Skeletal muscle satellite cell (primary cell): ENCODE measurements around the gene PTPRD.

Experiments
- H3K27me3 ChIP-seq: 2 replicates; pipeline ENCODE4 v1.7.0; 2013; ENCODE audit warnings: low read length; ENCODE audit not compliant: control insufficient read depth, insufficient read depth
- H3K36me3 ChIP-seq: 2 replicates; pipeline ENCODE4 v1.7.0; 2013; ENCODE audit warnings: mild to moderate bottlenecking, control low read depth, low read length; ENCODE audit not compliant: insufficient read depth
- H3K4me1 ChIP-seq: 2 replicates; pipeline ENCODE4 v1.7.0; 2013; ENCODE audit warnings: low read length; ENCODE audit not compliant: control insufficient read depth, insufficient read depth
- H3K4me2 ChIP-seq: 2 replicates; pipeline ENCODE4 v1.7.0; 2013; ENCODE audit warnings: mild to moderate bottlenecking, low read length
- H3K4me3 ChIP-seq: 2 replicates; pipeline ENCODE4 v1.7.0; 2013; ENCODE audit warnings: low read length
- H3K9ac ChIP-seq: 2 replicates; pipeline ENCODE4 v1.7.0; 2013; ENCODE audit warnings: mild to moderate bottlenecking, low read depth, low read length, moderate library complexity
- H3K9me3 ChIP-seq: replicated peaks from 2 replicates; pipeline ENCODE4 v1.7.0; 2013; ENCODE audit warnings: mild to moderate bottlenecking, control low read depth, low read length

Gene PTPRD

DNA sequence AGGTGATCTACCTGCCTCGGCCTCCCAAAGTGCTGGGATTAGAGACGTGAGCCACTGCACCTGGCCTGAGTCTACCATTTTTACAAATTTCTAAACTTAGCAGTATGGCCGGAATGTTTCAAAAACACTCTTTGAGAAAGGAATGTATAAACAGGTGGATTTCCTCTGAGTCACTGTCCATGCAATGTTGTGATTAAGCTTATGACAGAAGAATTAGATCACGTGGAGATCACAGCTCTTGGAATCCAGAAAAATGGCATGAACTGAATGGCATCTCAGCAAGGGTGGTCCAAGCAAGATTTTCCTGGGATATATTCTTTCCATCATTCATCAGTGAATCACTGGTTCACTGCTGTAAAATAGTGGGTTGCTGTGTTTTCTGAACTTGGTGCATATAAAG, 865.0 kb downstream of the PTPRD start:
- no peaks in the 10 kb centered on the region for H3K27me3 ChIP-seq
- H3K36me3 ChIP-seq, result no peaks in the 10 kb centered on the region
- H3K9me3 ChIP-seq, result no peaks in the 10 kb centered on the region
- no peak overlapping the region for H3K4me2 ChIP-seq
- no peak overlapping the region for H3K4me3 ChIP-seq
- peaks cover 12% of the 10 kb centered on the region for H3K4me1 ChIP-seq
- no peak overlapping the region for H3K9ac ChIP-seq

DNA sequence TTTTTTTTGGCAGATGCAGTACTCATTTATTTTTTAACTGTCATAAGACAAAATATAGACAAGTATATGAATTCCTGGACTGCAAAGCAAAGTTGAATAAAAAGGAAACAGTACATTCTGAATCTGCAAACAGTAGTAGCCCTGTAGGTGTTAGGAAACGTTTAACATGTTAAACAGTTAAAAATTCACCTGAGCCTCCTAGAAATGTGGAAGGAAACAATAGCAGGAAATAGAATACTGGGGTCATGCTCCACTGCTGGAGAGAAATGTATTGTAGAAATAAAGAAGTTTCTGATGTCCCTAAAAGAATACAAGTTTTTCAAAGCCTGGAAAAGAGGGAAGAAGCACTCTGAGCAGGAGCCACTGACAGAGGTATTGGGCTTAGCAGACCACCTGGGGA, 866.0 kb downstream of the PTPRD start:
- Histone ChIP-seq H3K9ac (no peak overlapping the region), H3K4me3 (no peak overlapping the region), H3K4me1 (peaks cover 7% of the 10 kb centered on the region), H3K36me3 (no peaks in the 10 kb centered on the region), H3K4me2 (no peak overlapping the region), H3K27me3 (no peaks in the 10 kb centered on the region), H3K9me3 (no peaks in the 10 kb centered on the region)

DNA sequence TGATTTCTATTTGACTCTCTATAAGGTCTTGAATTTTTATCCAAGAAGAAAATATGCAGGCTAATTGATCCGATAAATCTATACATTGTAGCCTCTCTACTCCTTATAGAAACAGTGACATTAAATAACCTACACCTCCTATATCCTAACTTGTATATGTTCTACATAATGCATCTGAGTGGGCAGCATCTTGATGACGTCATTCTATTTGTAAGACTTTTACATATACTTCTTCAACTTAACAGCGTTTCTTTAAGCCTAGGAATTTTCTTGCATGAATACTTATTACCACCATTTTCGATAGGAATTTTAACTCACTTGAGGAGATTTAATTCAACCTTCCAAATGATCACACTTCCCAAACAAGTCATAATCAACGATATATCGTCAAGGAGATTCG, 869.0 kb downstream of the PTPRD start:
- Histone ChIP-seq H3K9me3 (no peaks in the 10 kb centered on the region), H3K27me3 (no peaks in the 10 kb centered on the region), H3K4me3 (no peak overlapping the region), H3K36me3 (no peaks in the 10 kb centered on the region), H3K4me1 (peaks cover 7% of the 10 kb centered on the region), H3K4me2 (no peak overlapping the region), H3K9ac (no peak overlapping the region)

DNA sequence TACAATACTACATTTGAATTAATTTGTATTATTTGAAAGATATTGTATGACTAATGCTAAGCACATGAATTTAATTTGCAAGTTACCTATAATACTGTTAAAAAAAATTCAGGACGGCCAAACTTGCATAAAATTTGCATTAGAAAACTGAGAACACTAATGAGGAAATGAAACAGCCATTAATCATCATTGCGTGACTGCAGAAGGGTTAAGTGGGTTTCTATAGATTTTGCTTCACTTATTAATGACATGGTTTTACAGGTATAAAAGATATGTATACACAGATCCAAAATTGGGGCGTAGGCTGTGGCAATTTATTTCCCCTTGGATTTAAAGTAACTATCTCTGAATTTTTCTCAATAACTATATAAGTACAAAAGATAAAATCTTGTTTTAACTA, 882.6 kb downstream of the PTPRD start:
- Histone ChIP-seq H3K9ac (no peak overlapping the region), H3K4me2 (no peak overlapping the region), H3K36me3 (no peaks in the 10 kb centered on the region), H3K27me3 (no peaks in the 10 kb centered on the region), H3K9me3 (no peaks in the 10 kb centered on the region), H3K4me1 (no peaks in the 10 kb centered on the region), H3K4me3 (no peak overlapping the region)

DNA sequence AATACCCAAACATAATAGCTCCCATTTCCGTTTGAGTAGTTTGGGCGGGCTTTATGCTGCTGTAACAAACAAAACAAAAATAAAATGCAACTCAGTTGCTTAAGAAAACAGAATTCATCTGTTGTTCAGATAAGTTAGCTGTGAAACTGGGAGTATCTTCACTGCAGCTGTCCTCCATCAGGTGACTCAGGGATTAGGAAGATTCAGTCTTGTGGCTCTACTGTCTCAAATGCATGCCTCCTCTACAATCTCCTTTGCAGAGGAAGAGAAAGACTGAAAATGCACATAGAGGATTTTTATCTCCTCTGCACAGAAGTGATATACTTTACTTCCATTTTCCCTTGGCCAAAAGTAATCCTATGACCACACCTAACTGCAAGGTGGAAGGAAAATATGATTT, 883.7 kb downstream of the PTPRD start:
- Histone ChIP-seq H3K9me3 (no peaks in the 10 kb centered on the region), H3K9ac (no peak overlapping the region), H3K4me1 (no peaks in the 10 kb centered on the region), H3K36me3 (no peaks in the 10 kb centered on the region), H3K4me3 (no peak overlapping the region), H3K4me2 (no peak overlapping the region), H3K27me3 (no peaks in the 10 kb centered on the region)

DNA sequence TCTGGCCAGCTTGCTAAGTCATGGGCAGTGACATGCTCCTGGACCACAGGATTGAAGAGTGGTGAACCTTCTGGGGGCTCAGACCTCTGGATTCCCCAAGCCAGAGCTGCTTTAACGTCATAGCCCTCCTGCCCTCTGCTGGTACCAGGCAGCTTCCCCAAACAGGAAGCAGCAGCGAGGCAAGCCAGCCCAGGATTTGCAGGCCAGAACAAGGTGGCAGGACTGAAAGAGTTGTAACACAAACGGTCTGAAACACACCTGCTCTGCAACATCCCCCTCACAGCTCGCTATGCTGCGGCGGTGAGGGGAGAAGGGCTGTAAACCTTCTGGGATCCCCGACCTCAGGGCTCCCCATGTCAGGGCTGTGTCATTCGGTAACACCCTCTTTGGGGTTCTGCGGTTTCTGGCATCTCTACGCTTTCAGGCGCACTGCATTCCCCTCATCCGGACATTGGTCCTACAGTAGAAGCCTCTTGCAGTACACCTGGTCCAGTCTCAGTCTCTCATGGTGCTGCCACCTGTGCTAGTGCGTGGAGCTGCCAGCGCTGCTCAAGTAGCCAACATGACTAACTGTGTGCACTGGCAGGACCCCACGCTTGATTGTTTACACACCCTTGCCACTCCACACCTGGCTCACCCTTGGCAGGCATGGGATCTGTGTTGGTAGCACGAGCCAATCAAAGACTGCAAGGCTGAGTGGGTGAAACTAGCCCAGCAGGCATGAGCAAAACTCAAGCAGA, 893.3 kb downstream of the PTPRD start:
- H3K36me3 ChIP-seq, result no peaks in the 10 kb centered on the region
- no peaks in the 10 kb centered on the region for H3K4me1 ChIP-seq
- H3K9ac ChIP-seq, result no peak overlapping the region
- H3K9me3 ChIP-seq, result peaks cover 5% of the 10 kb centered on the region
- no peaks in the 10 kb centered on the region for H3K27me3 ChIP-seq
- no peak overlapping the region for H3K4me3 ChIP-seq
- H3K4me2 ChIP-seq, result no peak overlapping the region

DNA sequence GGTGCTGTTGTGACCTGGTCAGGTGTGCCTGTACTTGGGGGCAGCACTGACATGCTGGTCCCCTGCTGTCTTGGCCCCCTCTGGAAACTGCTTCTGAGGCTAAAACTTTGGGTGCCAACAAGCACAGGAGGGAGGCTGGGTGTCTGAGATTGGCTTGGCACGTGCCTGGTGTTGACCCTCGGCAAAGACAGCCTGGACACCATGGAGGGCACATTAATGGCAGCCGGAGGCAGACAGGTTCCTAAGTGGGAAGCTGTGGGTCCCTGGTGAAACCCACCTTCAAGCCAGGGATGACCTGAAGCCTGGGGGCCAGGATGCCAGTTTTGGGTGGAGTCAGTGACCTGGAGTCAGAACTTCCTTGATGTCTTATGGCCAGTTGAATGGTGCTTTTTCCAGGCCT, 894.1 kb downstream of the PTPRD start:
- no peak overlapping the region for H3K9ac ChIP-seq
- no peaks in the 10 kb centered on the region for H3K36me3 ChIP-seq
- H3K4me2 ChIP-seq, result no peak overlapping the region
- no peaks in the 10 kb centered on the region for H3K4me1 ChIP-seq
- H3K4me3 ChIP-seq, result no peak overlapping the region
- no peaks in the 10 kb centered on the region for H3K27me3 ChIP-seq
- peaks cover 5% of the 10 kb centered on the region for H3K9me3 ChIP-seq

DNA sequence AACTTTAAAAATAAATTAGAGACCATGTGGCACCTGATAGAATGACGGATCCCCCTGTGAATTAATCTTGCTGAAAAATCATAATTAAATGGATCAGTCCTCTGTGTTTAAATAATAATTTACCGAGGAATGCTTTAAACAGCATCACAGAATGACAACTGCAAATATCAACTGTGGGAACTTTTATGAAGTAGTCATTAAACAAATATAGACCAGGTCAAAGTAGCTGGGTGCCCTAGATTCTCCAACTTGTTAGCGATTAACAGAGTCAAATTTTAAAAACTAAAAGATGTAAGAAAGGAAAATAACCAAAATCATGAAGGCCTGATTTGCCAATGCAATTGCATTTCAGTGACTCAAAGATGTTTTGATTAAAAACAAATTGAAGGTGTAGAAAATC, 933.4 kb downstream of the PTPRD start:
- Histone ChIP-seq H3K4me3 (no peak overlapping the region), H3K36me3 (no peaks in the 10 kb centered on the region), H3K27me3 (no peaks in the 10 kb centered on the region), H3K9ac (no peak overlapping the region), H3K9me3 (no peaks in the 10 kb centered on the region), H3K4me2 (no peak overlapping the region), H3K4me1 (no peaks in the 10 kb centered on the region)

DNA sequence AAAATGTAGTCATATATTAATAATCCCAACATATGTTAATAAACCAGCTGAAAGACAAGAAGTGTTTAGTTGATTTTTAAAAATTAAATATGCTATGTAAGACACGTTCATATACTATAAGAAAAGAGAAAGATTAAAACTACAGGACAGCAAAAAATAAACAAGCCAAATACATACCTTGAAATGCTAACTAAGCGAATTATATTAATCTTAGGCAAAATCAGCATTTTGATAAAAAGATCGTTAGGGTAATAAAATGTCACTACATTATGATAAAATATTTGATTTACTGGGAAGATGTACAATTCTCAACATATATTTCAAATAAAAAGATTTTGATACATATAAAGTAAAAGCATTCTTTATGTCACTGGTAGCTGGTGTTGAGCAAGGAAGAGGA, 938.3 kb downstream of the PTPRD start:
- H3K4me2 ChIP-seq, result no peak overlapping the region
- no peaks in the 10 kb centered on the region for H3K36me3 ChIP-seq
- H3K9ac ChIP-seq, result no peak overlapping the region
- no peaks in the 10 kb centered on the region for H3K4me1 ChIP-seq
- no peaks in the 10 kb centered on the region for H3K27me3 ChIP-seq
- no peaks in the 10 kb centered on the region for H3K9me3 ChIP-seq
- H3K4me3 ChIP-seq, result no peak overlapping the region

DNA sequence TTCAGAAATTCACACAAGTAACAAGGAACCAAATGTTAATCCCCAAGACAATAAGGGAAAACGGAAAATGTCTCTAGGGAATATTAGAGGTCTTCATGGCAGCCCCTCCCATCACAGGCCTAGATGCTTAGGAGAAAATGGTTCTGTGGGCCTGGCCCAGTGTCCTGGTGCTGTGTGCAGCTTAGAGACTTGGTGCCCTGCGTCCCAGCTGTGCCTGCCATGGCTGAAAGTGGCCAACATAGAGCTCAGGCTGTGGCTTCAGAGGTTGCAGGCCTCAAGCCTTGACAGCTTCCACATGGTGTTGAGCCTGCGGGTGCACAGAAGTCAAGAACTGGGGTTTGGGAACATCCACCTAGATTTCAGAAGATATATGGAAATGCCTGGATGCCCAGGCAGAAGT, 942.3 kb downstream of the PTPRD start:
- H3K4me3 ChIP-seq, result no peak overlapping the region
- H3K4me1 ChIP-seq, result peaks cover 5% of the 10 kb centered on the region
- H3K4me2 ChIP-seq, result no peak overlapping the region
- no peak overlapping the region for H3K9ac ChIP-seq
- H3K27me3 ChIP-seq, result no peaks in the 10 kb centered on the region
- H3K36me3 ChIP-seq, result no peaks in the 10 kb centered on the region
- H3K9me3 ChIP-seq, result no peaks in the 10 kb centered on the region

DNA sequence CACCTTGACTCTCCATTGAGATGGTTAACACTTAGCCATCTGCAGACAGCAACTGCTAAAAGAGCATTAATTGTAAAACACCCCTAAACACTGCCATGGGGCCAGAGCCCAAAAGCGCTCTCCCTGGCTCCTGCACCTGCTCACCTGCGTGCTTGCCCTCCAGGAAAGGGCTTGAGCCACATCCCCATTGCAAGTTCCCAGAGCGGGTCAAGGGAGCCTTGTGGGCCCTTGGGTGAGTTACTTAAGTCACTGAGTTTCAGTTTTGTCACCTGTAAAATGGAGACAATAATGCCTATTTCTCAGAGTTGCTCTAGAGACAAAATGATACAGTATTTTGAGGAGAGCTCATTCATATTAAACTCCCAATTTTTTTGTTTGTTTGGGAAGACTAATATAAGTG, 967.8 kb downstream of the PTPRD start:
- no peaks in the 10 kb centered on the region for H3K9me3 ChIP-seq
- no peaks in the 10 kb centered on the region for H3K27me3 ChIP-seq
- H3K4me3 ChIP-seq, result no peak overlapping the region
- no peaks in the 10 kb centered on the region for H3K36me3 ChIP-seq
- peaks cover 23% of the 10 kb centered on the region for H3K4me1 ChIP-seq
- H3K4me2 ChIP-seq, result no peak overlapping the region
- no peak overlapping the region for H3K9ac ChIP-seq

DNA sequence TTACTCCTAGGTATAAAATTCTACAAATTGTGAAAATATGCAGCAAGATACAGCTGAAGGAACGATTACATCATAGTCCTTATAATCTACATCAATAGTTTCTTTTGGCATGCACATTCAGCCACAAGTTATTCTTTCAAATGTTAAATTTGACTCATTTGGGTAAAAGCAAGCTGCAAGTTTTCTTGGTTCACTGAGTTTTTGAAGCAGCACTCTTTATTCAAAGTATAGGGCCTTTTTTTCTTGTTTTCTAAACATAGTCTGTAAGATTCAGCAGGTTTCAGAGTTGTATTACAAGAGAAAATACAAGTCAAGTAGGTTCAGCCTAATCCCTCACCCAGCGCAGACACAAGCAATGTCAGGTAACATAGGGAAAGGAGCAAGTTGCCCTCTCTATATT, 981.5 kb downstream of the PTPRD start:
- H3K4me2 ChIP-seq, result no peak overlapping the region
- H3K9ac ChIP-seq, result no peak overlapping the region
- no peaks in the 10 kb centered on the region for H3K9me3 ChIP-seq
- no peaks in the 10 kb centered on the region for H3K36me3 ChIP-seq
- H3K4me3 ChIP-seq, result no peak overlapping the region
- H3K27me3 ChIP-seq, result peaks cover 7% of the 10 kb centered on the region
- H3K4me1 ChIP-seq, result peaks cover 3% of the 10 kb centered on the region
